NCI-H2029 treated with DMSO at 0.1 percent for 48 hours (cell line): ENCODE data around the gene HLA-B.
"Not testable (repeated sequence)": the region's sequence is repeated elsewhere in the genome, so short reads cannot be mapped to it uniquely, and the experiment has no call there.

ENCODE experiments used
- DNase-seq: peaks from one replicate; lab custom pipeline; 2025; lab: John Stamatoyannopoulos, UW

Gene HLA-B

GRCh38 chr6:31383149-31383548 lies 26.2 kb upstream of the HLA-B start:
- DNase-seq = no peak

GRCh38 chr6:31381666-31382065 lies 24.7 kb upstream of the HLA-B start:
- DNase-seq = no peak

DNA sequence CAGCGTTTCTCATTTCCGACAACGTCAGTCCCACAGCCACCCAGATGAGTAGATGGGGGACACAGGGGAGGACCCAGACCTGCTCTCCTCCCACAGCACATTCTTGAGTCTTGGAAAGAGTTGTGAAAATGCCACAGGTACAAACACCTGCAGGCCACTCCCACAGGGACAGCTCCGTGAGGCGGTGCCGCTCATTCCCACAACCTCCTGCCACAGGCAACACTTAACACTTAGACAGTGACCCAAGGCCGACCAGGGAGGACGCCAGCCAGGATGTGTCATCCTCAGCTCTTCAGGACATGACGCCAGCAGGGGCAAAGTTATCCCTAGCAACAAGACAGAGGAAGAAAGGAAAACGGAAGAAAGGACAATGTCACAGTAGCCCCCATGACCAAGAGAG lies 22.9 kb upstream of the HLA-B start:
- no peak for DNase-seq

DNA sequence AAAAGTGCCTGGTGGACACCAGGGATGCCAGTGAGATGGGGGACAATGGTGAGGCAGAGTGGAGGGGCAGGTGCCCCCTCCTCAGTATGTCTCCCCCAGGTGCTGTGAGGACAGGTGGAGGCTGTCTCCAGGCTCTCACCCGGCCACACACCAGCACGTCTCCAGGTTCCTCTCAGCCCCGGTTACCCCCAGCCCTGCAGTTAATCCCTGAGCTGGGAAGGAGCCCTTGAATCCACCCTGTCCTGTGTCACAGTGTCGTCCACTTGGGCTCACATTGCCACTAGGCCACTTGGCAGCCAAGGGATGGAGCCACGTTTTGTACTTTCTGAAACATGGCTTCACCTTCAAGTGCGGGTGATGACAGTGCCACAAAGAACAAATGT lies 21.7 kb upstream of the HLA-B start:
- DNase-seq = no peak

DNA sequence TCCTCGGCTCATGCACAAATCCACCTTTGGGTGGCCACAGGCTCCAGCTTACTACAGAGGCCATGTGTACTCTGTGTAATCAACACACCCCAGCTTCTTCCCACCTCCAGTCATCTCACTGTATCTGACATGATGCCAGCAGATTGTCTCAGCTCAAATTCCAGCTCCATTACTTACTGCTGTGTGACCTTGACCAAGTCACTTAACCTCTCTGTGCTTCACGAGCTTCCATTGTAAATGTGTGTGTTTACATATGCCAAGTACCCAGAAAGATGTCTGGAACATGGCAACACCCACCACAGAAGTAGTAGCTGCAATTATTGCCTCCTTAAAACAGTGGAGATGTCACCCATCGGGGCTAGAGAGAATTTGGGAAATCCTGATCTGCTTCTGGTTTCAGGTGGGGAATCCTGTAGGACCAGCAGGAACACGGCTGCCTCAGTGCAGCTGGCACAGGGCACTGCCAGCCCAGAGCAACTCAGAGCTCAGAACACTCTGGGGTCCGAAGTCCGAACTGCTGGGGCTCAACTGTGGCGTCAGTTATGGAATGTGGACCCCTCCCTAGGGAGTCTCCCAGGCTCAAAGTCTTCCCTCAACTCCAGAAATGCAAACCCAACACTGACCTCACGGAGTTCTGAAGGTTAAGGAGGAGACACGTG lies 21.2 kb upstream of the HLA-B start:
- no peak for DNase-seq

GRCh38 chr6:31377029-31377428 lies 20.1 kb upstream of the HLA-B start:
- no peak for DNase-seq

DNA sequence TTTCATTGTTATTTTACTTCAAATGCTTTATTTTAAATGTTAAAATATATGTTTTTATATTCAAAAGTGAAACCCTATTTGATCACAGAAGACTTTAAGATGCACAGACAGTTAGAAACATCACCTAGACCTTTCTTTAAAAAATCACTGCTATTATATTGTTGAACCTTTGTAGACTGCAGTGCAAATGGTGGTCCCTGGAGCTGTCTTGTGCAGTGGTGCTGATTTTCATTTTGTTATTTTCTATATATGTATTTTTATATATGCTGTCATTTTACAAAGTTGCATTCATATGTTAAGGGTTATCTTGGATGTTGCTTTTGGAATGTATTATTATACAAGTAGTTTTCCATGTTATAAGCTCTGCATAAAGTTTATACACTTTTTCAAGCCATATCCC lies 18.7 kb upstream of the HLA-B start:
- no peak for DNase-seq

GRCh38 chr6:31374118-31374517 lies 17.1 kb upstream of the HLA-B start:
- not testable (repeated sequence) for DNase-seq

DNA sequence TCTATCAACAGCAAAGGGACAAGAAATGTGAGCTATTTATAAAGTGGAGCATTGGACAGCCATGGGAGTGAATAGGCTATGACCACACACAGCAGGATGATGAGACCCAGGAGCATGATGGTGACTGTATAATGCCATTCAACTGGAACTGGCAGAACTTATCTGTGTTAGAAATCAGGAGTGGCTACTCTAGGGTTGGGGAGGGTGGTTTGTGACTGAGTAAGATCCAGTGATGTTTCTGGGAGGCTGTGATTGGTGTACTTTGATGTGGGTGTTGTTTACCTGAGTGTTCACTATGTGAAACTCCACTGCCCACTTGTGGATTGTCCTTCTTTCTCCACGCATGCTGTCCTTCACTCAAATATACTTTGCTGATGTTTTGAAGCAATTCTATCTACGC lies 11.5 kb upstream of the HLA-B start:
- DNase-seq = no peak

DNA sequence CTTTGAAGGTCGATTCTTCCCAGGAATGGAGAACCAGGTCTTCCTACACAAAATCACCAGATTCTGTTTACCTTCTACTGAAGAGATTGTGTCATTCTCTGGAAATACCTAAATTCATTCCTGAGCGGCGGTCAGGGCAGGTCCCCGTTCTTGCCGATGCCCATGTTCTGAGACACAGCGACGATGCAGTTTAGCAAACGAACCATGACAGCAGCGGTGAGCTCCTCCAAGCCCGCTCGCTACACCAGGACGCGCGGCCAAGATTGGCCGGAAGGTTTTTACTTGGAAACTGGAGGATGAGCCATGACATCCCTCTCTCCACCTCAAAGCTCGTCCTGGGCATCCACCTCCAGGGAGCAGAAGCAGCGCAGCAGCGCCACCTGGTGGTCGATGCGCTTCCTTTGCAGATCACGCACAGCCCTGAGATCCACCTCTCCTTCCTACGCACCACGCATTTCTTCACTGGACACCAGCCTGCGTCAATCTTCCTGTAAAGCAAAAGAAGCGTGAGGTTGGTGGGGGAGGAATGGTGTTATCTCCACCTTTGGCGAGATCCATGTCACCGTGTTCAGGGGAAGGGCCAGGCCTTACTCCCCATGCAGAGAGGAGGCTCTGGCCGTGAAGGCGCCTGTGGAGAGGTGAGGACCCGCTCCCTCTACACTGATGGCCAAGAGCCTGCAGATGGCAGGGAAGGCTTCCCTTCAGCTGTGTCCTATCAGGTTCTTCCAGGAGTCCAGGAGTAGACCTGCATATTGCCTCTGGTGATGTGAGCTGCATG lies 9.9 kb upstream of the HLA-B start:
- peak; percentile 67 for DNase-seq

DNA sequence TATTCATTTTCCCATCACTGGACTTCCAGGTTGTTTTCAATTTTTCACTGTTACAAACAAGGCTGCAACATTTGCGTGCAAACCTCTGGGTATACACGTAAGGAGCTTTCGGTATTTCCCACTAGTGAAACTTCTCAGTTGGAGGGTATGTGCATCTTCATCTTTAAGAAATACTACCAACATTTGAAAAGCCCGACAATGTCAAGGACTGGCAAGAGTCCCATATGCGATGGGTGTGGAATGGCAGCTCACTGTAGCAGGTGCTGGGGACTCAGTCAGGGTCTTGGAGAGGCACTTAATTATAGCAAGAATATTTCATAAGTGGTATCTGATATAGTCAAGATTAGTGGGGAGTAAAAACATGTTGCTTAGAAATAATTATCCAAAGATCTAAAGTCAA lies 8.9 kb upstream of the HLA-B start:
- no peak for DNase-seq

DNA sequence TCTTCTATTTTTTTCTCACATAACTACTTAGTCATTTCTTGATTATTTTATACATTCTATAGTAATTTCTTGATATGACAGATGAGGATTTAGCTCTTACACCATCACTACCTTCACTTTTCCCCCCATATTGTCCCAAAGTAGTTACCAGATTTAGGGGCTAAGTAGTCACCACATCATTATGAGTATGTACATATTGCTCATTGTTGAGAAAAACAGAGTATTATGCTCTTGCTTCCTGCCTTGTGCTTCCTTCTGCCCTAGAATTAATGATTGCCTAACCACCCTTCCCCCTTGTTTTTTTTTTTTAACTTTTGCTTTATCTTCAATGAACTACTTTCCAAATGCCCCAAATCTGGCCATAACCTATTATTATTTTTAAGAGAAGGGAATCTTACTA lies 6.8 kb upstream of the HLA-B start:
- DNase-seq = no peak

DNA sequence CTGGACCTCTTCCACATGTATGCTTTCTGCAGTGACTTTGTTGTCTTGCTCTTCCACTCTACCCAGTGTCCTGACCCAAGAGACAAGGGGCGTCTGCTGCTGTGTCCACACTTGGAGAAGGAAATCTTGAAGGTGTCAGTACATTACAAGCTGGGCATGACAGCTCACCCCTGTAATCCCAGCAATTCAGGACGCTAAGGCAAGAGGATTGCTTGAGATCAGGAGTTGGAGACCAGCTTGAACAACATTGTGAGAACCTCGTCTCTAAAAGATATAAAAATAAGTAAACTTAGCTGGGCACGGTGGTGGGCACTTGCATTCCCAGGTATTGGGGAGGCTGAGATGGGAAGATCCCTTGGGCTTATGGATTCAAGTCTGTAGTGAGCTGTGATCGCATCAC lies 5.8 kb upstream of the HLA-B start:
- no peak for DNase-seq

DNA sequence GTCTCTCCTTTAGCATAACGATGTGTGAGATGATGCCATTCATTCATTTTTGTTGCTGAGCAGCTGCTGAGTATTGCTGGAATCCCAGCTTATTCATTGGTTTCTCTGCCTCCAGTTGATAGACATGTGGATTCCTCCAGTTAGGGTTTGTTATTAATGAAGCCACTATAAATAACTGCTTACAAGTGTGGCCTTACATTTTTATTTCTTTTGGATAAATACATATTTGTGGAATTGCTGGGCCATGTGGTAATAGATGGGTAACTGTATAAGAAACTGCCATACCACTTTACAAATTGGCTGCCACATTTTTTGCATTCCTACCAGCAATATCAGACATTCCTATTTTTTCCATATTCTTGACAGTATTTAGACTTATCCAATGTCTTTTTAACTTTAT lies 2.6 kb upstream of the HLA-B start:
- DNase-seq = no peak

DNA sequence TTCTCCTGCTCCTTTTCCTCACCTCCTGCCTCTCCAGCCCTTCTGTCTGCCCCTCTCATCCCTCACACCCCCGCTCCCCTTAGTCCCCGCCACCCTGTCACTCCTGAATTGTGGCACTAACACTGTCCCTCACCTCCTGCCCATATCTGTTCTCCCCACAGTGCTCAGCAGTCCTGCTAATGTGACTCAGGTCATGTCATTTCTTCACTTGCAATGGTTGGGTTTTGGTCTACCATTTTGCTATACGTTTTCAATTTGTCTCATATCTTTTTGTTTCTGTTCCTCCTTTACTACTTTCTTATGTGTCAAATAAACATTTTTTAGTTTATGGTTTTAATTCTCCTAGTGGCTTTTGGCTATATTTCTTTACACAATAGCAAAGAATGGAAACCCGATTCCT lies 1.3 kb upstream of the HLA-B start:
- no peak for DNase-seq

GRCh38 chr6:31357886-31358285 lies 907 bp upstream of the HLA-B start:
- DNase-seq = no peak

DNA sequence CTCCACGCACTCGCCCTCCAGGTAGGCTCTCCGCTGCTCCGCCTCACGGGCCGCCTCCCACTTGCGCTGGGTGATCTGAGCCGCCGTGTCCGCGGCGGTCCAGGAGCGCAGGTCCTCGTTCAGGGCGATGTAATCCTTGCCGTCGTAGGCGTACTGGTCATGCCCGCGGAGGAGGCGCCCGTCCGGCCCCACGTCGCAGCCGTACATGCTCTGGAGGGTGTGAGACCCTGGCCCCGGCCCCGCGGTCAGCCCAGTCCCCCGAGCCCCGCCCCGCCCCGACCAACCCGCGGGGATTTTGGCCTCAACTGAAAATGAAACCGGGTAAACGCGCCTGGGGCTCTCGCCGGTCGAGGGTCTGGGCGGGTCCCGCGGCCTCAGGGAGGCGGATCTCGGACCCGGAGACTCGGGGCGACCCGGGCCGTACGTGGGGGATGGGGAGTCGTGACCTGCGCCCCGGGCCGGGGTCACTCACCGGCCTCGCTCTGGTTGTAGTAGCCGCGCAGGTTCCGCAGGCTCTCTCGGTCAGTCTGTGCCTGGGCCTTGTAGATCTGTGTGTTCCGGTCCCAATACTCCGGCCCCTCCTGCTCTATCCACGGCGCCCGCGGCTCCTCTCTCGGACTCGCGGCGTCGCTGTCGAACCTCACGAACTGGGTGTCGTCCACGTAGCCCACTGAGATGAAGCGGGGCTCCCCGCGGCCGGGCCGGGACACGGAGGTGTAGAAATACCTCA lies 598 bp downstream of the HLA-B start:
- DNase-seq = no peak

GRCh38 chr6:31355583-31355948 lies 1.4 kb downstream of the HLA-B start:
- DNase-seq = no peak

GRCh38 chr6:31354864-31355582 lies 2.0 kb downstream of the HLA-B start:
- no peak for DNase-seq

DNA sequence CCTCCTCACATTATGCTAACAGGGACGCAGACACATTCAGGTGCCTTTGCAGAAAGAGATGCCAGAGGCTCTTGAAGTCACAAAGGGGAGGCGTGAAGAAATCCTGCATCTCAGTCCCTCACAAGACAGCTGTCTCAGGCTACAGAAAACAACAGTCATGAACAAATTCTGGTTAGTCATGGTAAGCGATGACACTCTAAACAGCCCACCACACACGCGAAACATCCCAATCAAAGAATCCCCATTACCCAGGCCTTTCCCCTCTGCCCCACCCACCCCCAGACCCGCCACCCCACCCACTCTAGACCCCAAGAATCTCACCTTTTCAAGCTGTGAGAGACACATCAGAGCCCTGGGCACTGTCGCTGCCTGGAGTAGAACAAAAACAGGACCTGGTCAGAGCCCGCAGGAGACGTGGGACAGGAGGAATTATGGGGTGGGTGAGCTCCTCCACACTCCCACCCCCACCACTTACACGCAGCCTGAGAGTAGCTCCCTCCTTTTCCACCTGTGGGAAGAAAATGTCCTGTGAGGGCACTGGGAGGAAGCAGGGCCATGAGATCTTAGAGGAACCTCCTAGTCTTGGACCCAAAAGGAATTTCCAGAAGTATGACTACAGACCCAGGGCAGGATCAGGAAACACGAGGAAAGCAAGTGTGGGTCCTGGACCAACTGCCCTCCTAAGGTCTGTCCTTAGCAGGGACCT lies 2.7 kb downstream of the HLA-B start:
- DNase-seq = no peak

- DNase-seq = no peak
These were observed 3.5 kb downstream of the HLA-B start for GRCh38 chr6:31353384-31353945.
